HepG2 (cell line): ENCODE results near the gene CRABP1. TPM values are rescaled to one million over a fixed set of nuclear protein-coding genes. Genes with fewer than 3 reads are reported as not detected.

ENCODE experiments used
- ATAC-seq: fragments of 200-7000 bp; cut with Tn5 transposase; 3 replicates; pipeline ENCODE4 v1.9.1; 2020; ENCODE audit warnings: mild to moderate bottlenecking, moderate library complexity
- BruUV-seq: library from RNA; stranded (reverse); fragments of 400-500 nt; replicated peaks from 2 replicates; lab custom pipeline; 2021; lab: Mats Ljungman, UMichigan
- CTCF ChIA-PET: fragments of 300-600 bp; formaldehyde crosslinking; extraction: SDS; loops from one replicate; lab custom pipeline; 2021; ENCODE audit warnings: low total read pairs, inconsistent platforms, low intra/inter-chr PET ratio; lab: Yijun Ruan, JAX
- POLR2A ChIA-PET: fragments of 350-600 bp; sonication (Branson Sonifier 250); formaldehyde crosslinking; loops from one replicate; lab custom pipeline; 2020; ENCODE audit warnings: antibody characterized with exemption, inconsistent platforms; lab: Yijun Ruan, JAX
- DNase-seq: peaks from one replicate; pipeline ENCODE4 v3.0.0-alpha.2; 2015; ENCODE audit warnings: low spot score
- FAIRE-seq: peaks from 3 replicates; lab custom pipeline; 2011; peaks lifted over from hg19 to GRCh38; lab: Jason Lieb, UNC
- H2AFZ ChIP-seq: one replicate; pipeline ENCODE4 v1.6.1; 2011; ENCODE audit warnings: low read length, inconsistent platforms
- H3K27ac ChIP-seq: fragments of 300-600 bp; 3 replicates; pipeline ENCODE4 v1.8.0; 2011; ENCODE audit warnings: mixed run types, mild to moderate bottlenecking, mixed read lengths, low read length, inconsistent platforms; ENCODE audit not compliant: insufficient read depth; ENCODE audit errors: extremely low read length
- H3K27me3 ChIP-seq, 2 experiments: fragments of 200-600 bp in 1 of 2; 2 replicates in 1 of 2; 3 replicates in 1 of 2; pipeline versions ENCODE4 v1.6.0 to v1.8.0; 2011; ENCODE audit warnings: low read length in 2 of 2, mild to moderate bottlenecking in 2 of 2, moderate library complexity in 2 of 2, inconsistent platforms in 1 of 2; ENCODE audit not compliant: insufficient read depth in 2 of 2, control insufficient read depth in 1 of 2
- H3K36me3 ChIP-seq, 2 experiments: fragments of 200-600 bp in 1 of 2; replicated peaks in 1 of 2; 2 replicates in 1 of 2; 3 replicates in 1 of 2; pipeline versions ENCODE4 v1.5.1 to v1.8.0; 2011; ENCODE audit warnings: low read length in 2 of 2, inconsistent platforms in 1 of 2; ENCODE audit not compliant: insufficient read depth in 2 of 2, control insufficient read depth in 1 of 2
- H3K4me1 ChIP-seq: 2 replicates; pipeline ENCODE4 v1.5.1; 2012; ENCODE audit warnings: low read length, inconsistent platforms; ENCODE audit not compliant: insufficient read depth
- H3K4me2 ChIP-seq: 2 replicates; pipeline ENCODE4 v1.6.0; 2011; ENCODE audit warnings: low read depth, low read length, inconsistent platforms
- H3K4me3 ChIP-seq, 3 experiments: fragments of 200-600 bp in 1 of 3; sonication (generic), shearing (Covaris generic) in 1 of 3; replicated peaks in 1 of 3; 2 replicates each; pipeline ENCODE4 v1.5.1; 2011 to 2016; ENCODE audit warnings: low read length in 3 of 3, inconsistent platforms in 2 of 3, low read depth in 2 of 3, mild to moderate bottlenecking in 2 of 3, control low read depth in 1 of 3, mixed read lengths in 1 of 3; ENCODE audit not compliant: insufficient read depth in 1 of 3
- H3K79me2 ChIP-seq: one replicate; pipeline ENCODE4 v1.6.1; 2011; ENCODE audit warnings: low read length, inconsistent platforms; ENCODE audit not compliant: insufficient read depth
- H3K9ac ChIP-seq: 2 replicates; pipeline ENCODE4 v1.6.0; 2011; ENCODE audit warnings: mild to moderate bottlenecking, low read depth, low read length, inconsistent platforms; ENCODE audit not compliant: insufficient read depth
- H3K9me3 ChIP-seq: 2 replicates; pipeline ENCODE4 v1.5.1; 2012; ENCODE audit warnings: mild to moderate bottlenecking, low read length
- H4K20me1 ChIP-seq: 2 replicates; pipeline ENCODE4 v1.6.0; 2011; ENCODE audit warnings: inconsistent platforms, mild to moderate bottlenecking, low read length, moderate library complexity; ENCODE audit not compliant: insufficient read depth
- BCL6 ChIP-seq: IDR thresholded peaks from 2 replicates; pipeline ENCODE4 v1.6.1; 2016; ENCODE audit warnings: missing genetic modification reagents, missing compliant biosample characterization
- FOXM1 ChIP-seq: sonication (generic); formaldehyde crosslinking; IDR thresholded peaks from 2 replicates; pipeline ENCODE4 v1.5.0; 2020; ENCODE audit warnings: missing genetic modification reagents
- GABPB1 ChIP-seq: IDR thresholded peaks from 2 replicates; pipeline ENCODE4 v1.6.1; 2016; ENCODE audit warnings: mild to moderate bottlenecking, missing genetic modification reagents, moderate library complexity, missing compliant biosample characterization
- ONECUT2 ChIP-seq: sonication (generic); formaldehyde crosslinking; IDR thresholded peaks from 2 replicates; pipeline ENCODE4 v1.4.0; 2020; ENCODE audit warnings: missing genetic modification reagents
- SP2 ChIP-seq: sonication (generic); formaldehyde crosslinking; IDR thresholded peaks from 2 replicates; pipeline ENCODE4 v1.5.1; 2020; ENCODE audit warnings: mild to moderate bottlenecking, missing genetic modification reagents
- ZNF263 ChIP-seq: sonication (generic); formaldehyde crosslinking; IDR thresholded peaks from 2 replicates; pipeline ENCODE4 v1.4.0; 2020; ENCODE audit warnings: missing genetic modification reagents
- ZNF446 ChIP-seq: sonication (generic); formaldehyde crosslinking; IDR thresholded peaks from 2 replicates; pipeline ENCODE4 v1.5.0; 2020; ENCODE audit warnings: mild to moderate bottlenecking, missing genetic modification reagents
- WGBS: methylation state at CpG from one replicate; pipeline ENCODE4 v1.1.6; 2017; ENCODE audit warnings: low lambda C conversion rate; 5-methylcytosine and 5-hydroxymethylcytosine counted together
- in situ Hi-C: cut with HindIII; loops from 2 replicates; pipeline ENCODE4 v1.10.0; 2017; ENCODE audit warnings: low pct_unique_long_range_greater_than_20kb; ENCODE audit not compliant: extremely low pct_ligation_motif_present
- intact Hi-C: fragments of 100-400 bp; cut with micrococcal nuclease; formaldehyde crosslinking; loops from one replicate; pipeline ENCODE4 v1.10.0; 2022; ENCODE audit not compliant: unreplicated experiment
- polyA plus RNA-seq, 8 experiments: library from polyadenylated mRNA; depleted of rRNA in 3 of 8; stranded (reverse) in 7 of 8; unstranded in 1 of 8; fragments of >200 nt; fragmentation: Illumina TruSeq in 4 of 8; extraction: Trizol in 4 of 8; gene quantifications; 2 replicates each; pipeline versions ENCODE4 v1.2.1 to v1.2.3, GENCODE V29; 2011 to 2016; ENCODE audit warnings: low read depth in 4 of 8, missing spikeins in 1 of 8, mixed read lengths in 1 of 8; ENCODE audit not compliant: insufficient read depth in 1 of 8
- total RNA-seq, 5 experiments: library from RNA; depleted of rRNA; stranded (reverse); fragments of >200 nt; fragmentation: Illumina TruSeq; extraction: Trizol; gene quantifications; 2 replicates each; pipeline ENCODE4 v1.2.3, GENCODE V29; 2016; ENCODE audit warnings: low read depth in 1 of 5
- TF ChIP-seq, protein P1 (sequence below): sonication (generic); formaldehyde crosslinking; IDR thresholded peaks from 2 replicates; pipeline ENCODE4 v1.5.0; 2020; ENCODE audit warnings: mild to moderate bottlenecking, missing genetic modification reagents, moderate library complexity
- TF ChIP-seq, protein P2 (sequence below): sonication (generic); formaldehyde crosslinking; IDR thresholded peaks from 2 replicates; pipeline ENCODE4; 2020; ENCODE audit warnings: missing genetic modification reagents, mild to moderate bottlenecking, borderline replicate concordance
- TF ChIP-seq, protein P3 (sequence below): IDR thresholded peaks from 2 replicates; pipeline ENCODE4 v1.4.0; 2020; ENCODE audit warnings: mild to moderate bottlenecking, missing genetic modification reagents
- TF ChIP-seq, protein P4 (sequence below): sonication (generic); formaldehyde crosslinking; IDR thresholded peaks from 2 replicates; pipeline ENCODE4 v1.8.0; 2023; ENCODE audit warnings: mild to moderate bottlenecking, missing genetic modification reagents

The CRABP1 gene
- total and polyA plus RNA-seq, 2 of the 13 experiments (the other 11 are each of a cell fraction or from before 2014, with no cell fraction given) = not detected

DNA sequence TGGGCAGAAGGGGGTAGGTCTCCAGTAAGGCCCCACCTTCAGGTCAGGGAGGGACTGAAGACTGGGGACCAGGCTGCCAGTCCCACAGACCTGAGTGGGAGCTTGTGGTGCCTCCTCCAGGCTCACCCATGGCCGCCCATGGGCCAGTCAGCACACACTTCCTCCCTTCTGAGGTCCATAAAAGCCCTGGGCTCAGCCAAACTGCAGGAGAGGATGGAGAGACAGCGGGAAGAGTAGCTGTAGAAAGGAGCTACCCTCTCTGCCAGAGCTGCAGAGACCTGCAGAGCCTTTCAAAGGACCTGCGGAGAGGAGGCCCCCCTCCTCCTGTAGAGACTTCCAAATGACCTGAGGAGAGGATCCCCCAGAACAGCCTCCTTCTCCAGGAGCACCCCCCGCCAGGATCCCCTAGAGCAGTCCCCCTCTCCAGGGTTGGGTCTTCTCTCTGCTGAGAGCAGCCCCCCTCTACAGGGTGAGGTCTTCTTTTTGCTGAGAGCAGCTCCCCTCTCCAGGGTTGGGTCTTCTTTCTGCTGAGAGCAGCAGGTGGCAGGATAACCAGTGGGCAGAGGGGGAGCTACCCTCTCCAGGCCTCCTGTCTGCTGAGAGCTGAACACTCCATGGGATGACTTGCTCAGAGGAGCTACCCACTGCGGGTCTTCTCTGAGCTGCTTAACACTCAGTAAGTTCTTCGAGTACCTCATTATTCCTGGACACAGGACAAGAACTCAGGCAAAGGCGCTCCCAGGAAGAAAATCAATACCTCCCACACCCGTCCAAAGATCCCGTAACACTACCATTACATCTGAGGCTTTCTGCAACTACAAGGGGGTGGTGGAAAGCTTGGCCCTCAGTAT lies 35.7 kb upstream of the CRABP1 start:
- no peaks in the 10 kb centered on the region for H3K79me2 ChIP-seq
- peak overlapping the region; percentile 83 for H3K4me2 ChIP-seq
- H3K27me3 ChIP-seq = no peaks in the 10 kb centered on the region; a peak in 1 of 5 replicates
- 11% methylated on average over 5 of the region's 9 CpGs for WGBS
- ChIA-PET CTCF (interaction anchor here (1.1 kb wide), 1 partner anchor 118 kb away, joined by 3 read pairs; no protein-coding TSS in a partner anchor), POLR2A (interaction anchor here (0.7 to 2.0 kb wide), 6 partner anchors 94 to 261 kb away, joined by 3 to 24 read pairs (median 5); partner anchors contain the start of genes CHRNA5, IREB2 and PSMA4)
- H3K9ac ChIP-seq = peak overlapping the region; percentile 49
- no peaks in the 10 kb centered on the region for H3K36me3 ChIP-seq
- intact Hi-C loops = loop anchor here (5.0 to 10.0 kb wide), 3 partner anchors 70 to 260 kb away; partner anchors contain the start of genes CHRNA5 and IREB2
- no TSS peak for BruUV-seq
- in situ Hi-C loops = loop anchor here (10.0 kb wide), 2 partner anchors 180 to 410 kb away; no protein-coding TSS in a partner anchor
- peak overlapping the region; percentile 91 for H2AFZ ChIP-seq
- peaks cover 60% of the 10 kb centered on the region for H3K4me1 ChIP-seq
- ATAC-seq = peak; percentile 52
- no peaks in the 10 kb centered on the region for H4K20me1 ChIP-seq
- FAIRE-seq = no peak
- TF ChIP-seq ZNF446 = no peak
- peak; percentile 41; the same call in 1 of the 2 replicates for TF ChIP-seq BCL6 (CRISPR knock-in tag)
- TF ChIP-seq, protein P1, sequence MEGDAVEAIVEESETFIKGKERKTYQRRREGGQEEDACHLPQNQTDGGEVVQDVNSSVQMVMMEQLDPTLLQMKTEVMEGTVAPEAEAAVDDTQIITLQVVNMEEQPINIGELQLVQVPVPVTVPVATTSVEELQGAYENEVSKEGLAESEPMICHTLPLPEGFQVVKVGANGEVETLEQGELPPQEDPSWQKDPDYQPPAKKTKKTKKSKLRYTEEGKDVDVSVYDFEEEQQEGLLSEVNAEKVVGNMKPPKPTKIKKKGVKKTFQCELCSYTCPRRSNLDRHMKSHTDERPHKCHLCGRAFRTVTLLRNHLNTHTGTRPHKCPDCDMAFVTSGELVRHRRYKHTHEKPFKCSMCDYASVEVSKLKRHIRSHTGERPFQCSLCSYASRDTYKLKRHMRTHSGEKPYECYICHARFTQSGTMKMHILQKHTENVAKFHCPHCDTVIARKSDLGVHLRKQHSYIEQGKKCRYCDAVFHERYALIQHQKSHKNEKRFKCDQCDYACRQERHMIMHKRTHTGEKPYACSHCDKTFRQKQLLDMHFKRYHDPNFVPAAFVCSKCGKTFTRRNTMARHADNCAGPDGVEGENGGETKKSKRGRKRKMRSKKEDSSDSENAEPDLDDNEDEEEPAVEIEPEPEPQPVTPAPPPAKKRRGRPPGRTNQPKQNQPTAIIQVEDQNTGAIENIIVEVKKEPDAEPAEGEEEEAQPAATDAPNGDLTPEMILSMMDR = peak; percentile 6; the same call in 1 of the 2 replicates
- TF ChIP-seq FOXM1 (CRISPR knock-in tag) = no peak
- 0 out of 2 replicates have a peak, but pooled peaks have one; percentile 22 for TF ChIP-seq SP2 (CRISPR knock-in tag)
- 0 out of 2 replicates have a peak, but pooled peaks have one; percentile 12 for TF ChIP-seq GABPB1 (CRISPR knock-in tag)
- TF ChIP-seq ZNF263 (CRISPR knock-in tag) = peak; percentile 47; the same call in 1 of the 2 replicates
- TF ChIP-seq, protein P2, sequence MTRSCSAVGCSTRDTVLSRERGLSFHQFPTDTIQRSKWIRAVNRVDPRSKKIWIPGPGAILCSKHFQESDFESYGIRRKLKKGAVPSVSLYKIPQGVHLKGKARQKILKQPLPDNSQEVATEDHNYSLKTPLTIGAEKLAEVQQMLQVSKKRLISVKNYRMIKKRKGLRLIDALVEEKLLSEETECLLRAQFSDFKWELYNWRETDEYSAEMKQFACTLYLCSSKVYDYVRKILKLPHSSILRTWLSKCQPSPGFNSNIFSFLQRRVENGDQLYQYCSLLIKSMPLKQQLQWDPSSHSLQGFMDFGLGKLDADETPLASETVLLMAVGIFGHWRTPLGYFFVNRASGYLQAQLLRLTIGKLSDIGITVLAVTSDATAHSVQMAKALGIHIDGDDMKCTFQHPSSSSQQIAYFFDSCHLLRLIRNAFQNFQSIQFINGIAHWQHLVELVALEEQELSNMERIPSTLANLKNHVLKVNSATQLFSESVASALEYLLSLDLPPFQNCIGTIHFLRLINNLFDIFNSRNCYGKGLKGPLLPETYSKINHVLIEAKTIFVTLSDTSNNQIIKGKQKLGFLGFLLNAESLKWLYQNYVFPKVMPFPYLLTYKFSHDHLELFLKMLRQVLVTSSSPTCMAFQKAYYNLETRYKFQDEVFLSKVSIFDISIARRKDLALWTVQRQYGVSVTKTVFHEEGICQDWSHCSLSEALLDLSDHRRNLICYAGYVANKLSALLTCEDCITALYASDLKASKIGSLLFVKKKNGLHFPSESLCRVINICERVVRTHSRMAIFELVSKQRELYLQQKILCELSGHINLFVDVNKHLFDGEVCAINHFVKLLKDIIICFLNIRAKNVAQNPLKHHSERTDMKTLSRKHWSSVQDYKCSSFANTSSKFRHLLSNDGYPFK = peak; percentile 61; the same call in 1 of the 2 replicates
- TF ChIP-seq, protein P3, sequence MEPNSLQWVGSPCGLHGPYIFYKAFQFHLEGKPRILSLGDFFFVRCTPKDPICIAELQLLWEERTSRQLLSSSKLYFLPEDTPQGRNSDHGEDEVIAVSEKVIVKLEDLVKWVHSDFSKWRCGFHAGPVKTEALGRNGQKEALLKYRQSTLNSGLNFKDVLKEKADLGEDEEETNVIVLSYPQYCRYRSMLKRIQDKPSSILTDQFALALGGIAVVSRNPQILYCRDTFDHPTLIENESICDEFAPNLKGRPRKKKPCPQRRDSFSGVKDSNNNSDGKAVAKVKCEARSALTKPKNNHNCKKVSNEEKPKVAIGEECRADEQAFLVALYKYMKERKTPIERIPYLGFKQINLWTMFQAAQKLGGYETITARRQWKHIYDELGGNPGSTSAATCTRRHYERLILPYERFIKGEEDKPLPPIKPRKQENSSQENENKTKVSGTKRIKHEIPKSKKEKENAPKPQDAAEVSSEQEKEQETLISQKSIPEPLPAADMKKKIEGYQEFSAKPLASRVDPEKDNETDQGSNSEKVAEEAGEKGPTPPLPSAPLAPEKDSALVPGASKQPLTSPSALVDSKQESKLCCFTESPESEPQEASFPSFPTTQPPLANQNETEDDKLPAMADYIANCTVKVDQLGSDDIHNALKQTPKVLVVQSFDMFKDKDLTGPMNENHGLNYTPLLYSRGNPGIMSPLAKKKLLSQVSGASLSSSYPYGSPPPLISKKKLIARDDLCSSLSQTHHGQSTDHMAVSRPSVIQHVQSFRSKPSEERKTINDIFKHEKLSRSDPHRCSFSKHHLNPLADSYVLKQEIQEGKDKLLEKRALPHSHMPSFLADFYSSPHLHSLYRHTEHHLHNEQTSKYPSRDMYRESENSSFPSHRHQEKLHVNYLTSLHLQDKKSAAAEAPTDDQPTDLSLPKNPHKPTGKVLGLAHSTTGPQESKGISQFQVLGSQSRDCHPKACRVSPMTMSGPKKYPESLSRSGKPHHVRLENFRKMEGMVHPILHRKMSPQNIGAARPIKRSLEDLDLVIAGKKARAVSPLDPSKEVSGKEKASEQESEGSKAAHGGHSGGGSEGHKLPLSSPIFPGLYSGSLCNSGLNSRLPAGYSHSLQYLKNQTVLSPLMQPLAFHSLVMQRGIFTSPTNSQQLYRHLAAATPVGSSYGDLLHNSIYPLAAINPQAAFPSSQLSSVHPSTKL (CRISPR knock-in tag) = 0 out of 2 replicates have a peak, but pooled peaks have one; percentile 3
- TF ChIP-seq, protein P4, sequence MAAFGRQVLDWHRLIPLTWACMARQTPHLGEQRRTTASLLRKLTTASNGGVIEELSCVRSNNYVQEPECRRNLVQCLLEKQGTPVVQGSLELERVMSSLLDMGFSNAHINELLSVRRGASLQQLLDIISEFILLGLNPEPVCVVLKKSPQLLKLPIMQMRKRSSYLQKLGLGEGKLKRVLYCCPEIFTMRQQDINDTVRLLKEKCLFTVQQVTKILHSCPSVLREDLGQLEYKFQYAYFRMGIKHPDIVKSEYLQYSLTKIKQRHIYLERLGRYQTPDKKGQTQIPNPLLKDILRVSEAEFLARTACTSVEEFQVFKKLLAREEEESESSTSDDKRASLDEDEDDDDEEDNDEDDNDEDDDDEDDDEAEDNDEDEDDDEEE (CRISPR knock-in tag) = no peak
- peak; percentile 67 for TF ChIP-seq ONECUT2 (CRISPR knock-in tag)
- peak overlapping the region; percentile 31 to 69 (median 54); a peak in 5 of 6 replicates for H3K4me3 ChIP-seq
- H3K27ac ChIP-seq = no peak overlapping the region
- DNase-seq = no peak
- no peaks in the 10 kb centered on the region for H3K9me3 ChIP-seq
